ENCODE measurements around the gene CDKN2B-AS1.

CDKN2B-AS1 gene

GRCh38 chr9:22043928-22044327 is 49.3 kb downstream of the CDKN2B-AS1 start:
- DNase-seq (ENCODE audit: low read depth in 2 of 2): no peak
- no peak for TF ChIP-seq CTCF (IDR thresholded peaks at IDR 0.05; ENCODE audit: low read depth, low read length)
- no peak overlapping the region for H3K4me3 ChIP-seq (replicated peaks in 1 of 2; ENCODE audit: low read depth in 2 of 2, low read length in 2 of 2)

GRCh38 chr9:22044583-22044982 is 50.0 kb downstream of the CDKN2B-AS1 start:
- H3K4me3 ChIP-seq (replicated peaks in 1 of 2; ENCODE audit: low read depth in 2 of 2, low read length in 2 of 2): no peak overlapping the region
- TF ChIP-seq CTCF (IDR thresholded peaks at IDR 0.05; ENCODE audit: low read depth, low read length): no peak
- DNase-seq (ENCODE audit: low read depth in 2 of 2): peak; percentile 89 to 91

- no peak for DNase-seq (ENCODE audit: low read depth in 2 of 2)
- no peak overlapping the region for H3K4me3 ChIP-seq (replicated peaks in 1 of 2; ENCODE audit: low read depth in 2 of 2, low read length in 2 of 2)
- no peak for TF ChIP-seq CTCF (IDR thresholded peaks at IDR 0.05; ENCODE audit: low read depth, low read length)
These were observed 50.8 kb downstream of the CDKN2B-AS1 start for GRCh38 chr9:22045423-22045822.

- no peak overlapping the region for H3K4me3 ChIP-seq (replicated peaks in 1 of 2; ENCODE audit: low read depth in 2 of 2, low read length in 2 of 2)
- TF ChIP-seq CTCF (IDR thresholded peaks at IDR 0.05; ENCODE audit: low read depth, low read length): no peak
- no peak for DNase-seq (ENCODE audit: low read depth in 2 of 2)
These were observed 51.8 kb downstream of the CDKN2B-AS1 start for GRCh38 chr9:22046243-22046885.

- no peak for DNase-seq (ENCODE audit: low read depth in 2 of 2)
- no peak for TF ChIP-seq CTCF (IDR thresholded peaks at IDR 0.05; ENCODE audit: low read depth, low read length)
- H3K4me3 ChIP-seq (replicated peaks in 1 of 2; ENCODE audit: low read depth in 2 of 2, low read length in 2 of 2): no peak overlapping the region
These were observed 53.0 kb downstream of the CDKN2B-AS1 start for GRCh38 chr9:22047596-22047995.

- DNase-seq (ENCODE audit: low read depth in 2 of 2): peak; percentile 59 to 63
- no peak overlapping the region for H3K4me3 ChIP-seq (replicated peaks in 1 of 2; ENCODE audit: low read depth in 2 of 2, low read length in 2 of 2)
- TF ChIP-seq CTCF (IDR thresholded peaks at IDR 0.05; ENCODE audit: low read depth, low read length): no peak
These were observed 54.8 kb downstream of the CDKN2B-AS1 start for GRCh38 chr9:22049411-22049810.

- DNase-seq (ENCODE audit: low read depth in 2 of 2): no peak
- TF ChIP-seq CTCF (IDR thresholded peaks at IDR 0.05; ENCODE audit: low read depth, low read length): no peak
- H3K4me3 ChIP-seq (replicated peaks in 1 of 2; ENCODE audit: low read depth in 2 of 2, low read length in 2 of 2): no peak overlapping the region
These were observed 56.3 kb downstream of the CDKN2B-AS1 start for GRCh38 chr9:22050924-22051323.

Measured in cardiac fibroblast (primary cell).